ENCODE measurements around the gene DOCK8. TPM values are rescaled to one million over a fixed set of nuclear protein-coding genes. Genes with fewer than 3 reads are reported as not detected.

DOCK8 gene
- total RNA-seq, 1 donor from 2014 or later = 4.4 TPM

DNA sequence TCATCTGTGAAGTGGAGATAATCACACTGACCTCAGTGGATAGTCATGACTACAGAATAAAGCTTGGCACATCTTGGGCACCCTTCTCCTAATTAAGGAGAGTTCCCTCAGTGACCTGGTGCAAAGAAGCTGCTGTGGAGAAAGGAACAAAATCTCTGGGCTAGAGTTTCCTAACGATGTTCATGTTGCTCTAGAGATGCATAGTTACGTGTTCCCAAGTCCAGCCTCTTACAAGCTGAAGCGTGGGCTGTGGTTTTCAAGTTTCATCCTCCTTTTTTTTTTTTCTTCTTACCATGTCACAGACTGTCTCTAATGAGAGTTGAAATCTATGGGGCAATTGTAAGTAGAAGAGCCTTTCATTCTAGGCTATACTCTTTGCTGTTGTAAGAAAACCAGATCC lies 113.8 kb downstream of the DOCK8 start:
- no peak overlapping the region for H3K27ac ChIP-seq (ENCODE audit: low read depth, low read length)
- no peak for TF ChIP-seq EZH2 (IDR thresholded peaks at IDR 0.05; ENCODE audit: insufficient read depth, low read length)
- TF ChIP-seq, protein P1, sequence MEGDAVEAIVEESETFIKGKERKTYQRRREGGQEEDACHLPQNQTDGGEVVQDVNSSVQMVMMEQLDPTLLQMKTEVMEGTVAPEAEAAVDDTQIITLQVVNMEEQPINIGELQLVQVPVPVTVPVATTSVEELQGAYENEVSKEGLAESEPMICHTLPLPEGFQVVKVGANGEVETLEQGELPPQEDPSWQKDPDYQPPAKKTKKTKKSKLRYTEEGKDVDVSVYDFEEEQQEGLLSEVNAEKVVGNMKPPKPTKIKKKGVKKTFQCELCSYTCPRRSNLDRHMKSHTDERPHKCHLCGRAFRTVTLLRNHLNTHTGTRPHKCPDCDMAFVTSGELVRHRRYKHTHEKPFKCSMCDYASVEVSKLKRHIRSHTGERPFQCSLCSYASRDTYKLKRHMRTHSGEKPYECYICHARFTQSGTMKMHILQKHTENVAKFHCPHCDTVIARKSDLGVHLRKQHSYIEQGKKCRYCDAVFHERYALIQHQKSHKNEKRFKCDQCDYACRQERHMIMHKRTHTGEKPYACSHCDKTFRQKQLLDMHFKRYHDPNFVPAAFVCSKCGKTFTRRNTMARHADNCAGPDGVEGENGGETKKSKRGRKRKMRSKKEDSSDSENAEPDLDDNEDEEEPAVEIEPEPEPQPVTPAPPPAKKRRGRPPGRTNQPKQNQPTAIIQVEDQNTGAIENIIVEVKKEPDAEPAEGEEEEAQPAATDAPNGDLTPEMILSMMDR (IDR thresholded peaks at IDR 0.05; ENCODE audit: insufficient read depth, low read depth, low read length) = no peak
- no peaks in the 10 kb centered on the region for H3K36me3 ChIP-seq (ENCODE audit: insufficient read depth, low read length)
- H3K4me2 ChIP-seq (ENCODE audit: low read length) = no peak overlapping the region
- no peak overlapping the region for H2AFZ ChIP-seq (ENCODE audit: low read depth, low read length)
- Mint-ChIP-seq H3K27me3 (ENCODE audit: low read depth, unreplicated experiment) (peaks cover 4% of the 10 kb centered on the region), H3K4me1 (ENCODE audit: low read depth, unreplicated experiment) (no peaks in the 10 kb centered on the region), H3K4me3 (ENCODE audit: unreplicated experiment) (no peak overlapping the region), H3K9me3 (ENCODE audit: unreplicated experiment) (peaks cover 1% of the 10 kb centered on the region), H3K27ac (ENCODE audit: unreplicated experiment) (no peak overlapping the region), H3K36me3 (ENCODE audit: low read depth, unreplicated experiment) (no peaks in the 10 kb centered on the region)
- H4K20me1 ChIP-seq (ENCODE audit: insufficient read depth, low read length) = no peaks in the 10 kb centered on the region
- H3K4me1 ChIP-seq (ENCODE audit: insufficient read depth, low read length) = no peaks in the 10 kb centered on the region
- no peaks in the 10 kb centered on the region for H3K79me2 ChIP-seq (ENCODE audit: insufficient read depth, low read length)
- H3K9me3 ChIP-seq (ENCODE audit: insufficient read depth, low read depth, low read length) = no peaks in the 10 kb centered on the region
- no peaks in the 10 kb centered on the region for H3K27me3 ChIP-seq (ENCODE audit: insufficient read depth, low read length)
- no peak overlapping the region for H3K9ac ChIP-seq (ENCODE audit: low read length)
- no peak for FAIRE-seq
- H3K4me3 ChIP-seq (ENCODE audit: insufficient read depth, low read depth, low read length) = no peak overlapping the region
- no peak for DNase-seq (ENCODE audit: low read depth)

DNA sequence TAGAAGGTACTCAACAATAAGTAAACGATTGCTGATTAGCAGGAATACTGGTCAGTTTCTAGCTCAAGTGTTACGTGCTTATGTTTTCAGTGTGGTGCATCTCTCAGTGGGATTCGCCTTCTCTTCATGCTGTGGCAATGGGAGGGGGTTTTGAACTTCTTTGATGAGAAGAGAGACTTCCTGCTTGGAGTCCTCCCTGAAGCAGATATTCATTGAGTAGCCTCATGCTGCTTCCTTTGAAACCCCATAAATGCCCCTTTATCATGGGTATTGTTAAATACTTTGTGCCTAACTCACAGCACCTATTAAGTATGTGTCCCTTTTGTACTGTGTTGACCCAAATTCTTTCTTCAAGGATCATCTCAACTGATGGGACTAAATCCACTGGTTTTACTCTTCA lies 116.5 kb downstream of the DOCK8 start:
- no peak overlapping the region for H3K27ac ChIP-seq (ENCODE audit: low read depth, low read length)
- no peak for DNase-seq (ENCODE audit: low read depth)
- FAIRE-seq = no peak
- no peak overlapping the region for H3K9ac ChIP-seq (ENCODE audit: low read length)
- H3K9me3 Mint-ChIP-seq (ENCODE audit: unreplicated experiment) = peaks cover 1% of the 10 kb centered on the region
- H3K4me1 ChIP-seq (ENCODE audit: insufficient read depth, low read length) = no peaks in the 10 kb centered on the region
- no peaks in the 10 kb centered on the region for H3K4me1 Mint-ChIP-seq (ENCODE audit: low read depth, unreplicated experiment)
- H3K4me3 Mint-ChIP-seq (ENCODE audit: unreplicated experiment) = no peak overlapping the region
- peaks cover 4% of the 10 kb centered on the region for H3K27me3 Mint-ChIP-seq (ENCODE audit: low read depth, unreplicated experiment)
- no peak overlapping the region for H3K4me3 ChIP-seq (ENCODE audit: insufficient read depth, low read depth, low read length)
- H3K9me3 ChIP-seq (ENCODE audit: insufficient read depth, low read depth, low read length) = no peaks in the 10 kb centered on the region
- no peaks in the 10 kb centered on the region for H4K20me1 ChIP-seq (ENCODE audit: insufficient read depth, low read length)
- no peak overlapping the region for H2AFZ ChIP-seq (ENCODE audit: low read depth, low read length)
- H3K27ac Mint-ChIP-seq (ENCODE audit: unreplicated experiment) = no peak overlapping the region
- H3K36me3 ChIP-seq (ENCODE audit: insufficient read depth, low read length) = no peaks in the 10 kb centered on the region
- no peaks in the 10 kb centered on the region for H3K79me2 ChIP-seq (ENCODE audit: insufficient read depth, low read length)
- no peaks in the 10 kb centered on the region for H3K36me3 Mint-ChIP-seq (ENCODE audit: low read depth, unreplicated experiment)
- TF ChIP-seq, protein P1 (IDR thresholded peaks at IDR 0.05; ENCODE audit: insufficient read depth, low read depth, low read length) = no peak
- TF ChIP-seq EZH2 (IDR thresholded peaks at IDR 0.05; ENCODE audit: insufficient read depth, low read length) = no peak
- H3K27me3 ChIP-seq (ENCODE audit: insufficient read depth, low read length) = no peaks in the 10 kb centered on the region
- no peak overlapping the region for H3K4me2 ChIP-seq (ENCODE audit: low read length)

DNA sequence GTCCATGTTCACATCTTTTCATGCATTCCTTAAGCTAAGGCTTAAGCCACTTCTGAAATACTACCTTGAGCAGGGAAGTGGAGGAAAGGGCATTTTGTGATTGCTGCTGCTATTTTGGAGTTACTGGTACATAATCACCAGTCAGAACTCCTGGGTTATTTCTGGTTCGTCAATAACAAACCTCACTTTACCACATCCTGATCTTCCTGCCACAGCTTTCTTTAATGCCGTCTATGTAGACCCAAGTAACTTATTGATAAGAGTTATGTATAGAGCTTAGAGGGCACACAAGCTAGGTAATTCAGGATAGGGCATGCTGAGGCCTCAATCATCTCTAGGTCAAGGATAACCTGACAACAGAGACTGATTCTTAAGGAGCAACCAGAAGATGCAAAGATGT lies 120.7 kb downstream of the DOCK8 start:
- H4K20me1 ChIP-seq (ENCODE audit: insufficient read depth, low read length) = no peaks in the 10 kb centered on the region
- TF ChIP-seq EZH2 (IDR thresholded peaks at IDR 0.05; ENCODE audit: insufficient read depth, low read length) = no peak
- TF ChIP-seq, protein P1 (IDR thresholded peaks at IDR 0.05; ENCODE audit: insufficient read depth, low read depth, low read length) = no peak
- H3K27ac ChIP-seq (ENCODE audit: low read depth, low read length) = no peak overlapping the region
- no peak overlapping the region for H3K4me2 ChIP-seq (ENCODE audit: low read length)
- no peak overlapping the region for H3K27ac Mint-ChIP-seq (ENCODE audit: unreplicated experiment)
- H3K9me3 ChIP-seq (ENCODE audit: insufficient read depth, low read depth, low read length) = no peaks in the 10 kb centered on the region
- H3K36me3 Mint-ChIP-seq (ENCODE audit: low read depth, unreplicated experiment) = no peaks in the 10 kb centered on the region
- no peak for FAIRE-seq
- H3K4me1 ChIP-seq (ENCODE audit: insufficient read depth, low read length) = no peaks in the 10 kb centered on the region
- no peaks in the 10 kb centered on the region for H3K27me3 ChIP-seq (ENCODE audit: insufficient read depth, low read length)
- H3K4me3 ChIP-seq (ENCODE audit: insufficient read depth, low read depth, low read length) = no peak overlapping the region
- no peak for DNase-seq (ENCODE audit: low read depth)
- H3K4me1 Mint-ChIP-seq (ENCODE audit: low read depth, unreplicated experiment) = no peaks in the 10 kb centered on the region
- no peak overlapping the region for H2AFZ ChIP-seq (ENCODE audit: low read depth, low read length)
- peaks cover 2% of the 10 kb centered on the region for H3K27me3 Mint-ChIP-seq (ENCODE audit: low read depth, unreplicated experiment)
- no peaks in the 10 kb centered on the region for H3K36me3 ChIP-seq (ENCODE audit: insufficient read depth, low read length)
- H3K9me3 Mint-ChIP-seq (ENCODE audit: unreplicated experiment) = no peaks in the 10 kb centered on the region
- H3K4me3 Mint-ChIP-seq (ENCODE audit: unreplicated experiment) = no peak overlapping the region
- H3K79me2 ChIP-seq (ENCODE audit: insufficient read depth, low read length) = no peaks in the 10 kb centered on the region
- H3K9ac ChIP-seq (ENCODE audit: low read length) = no peak overlapping the region
